H9 (cell line): ENCODE measurements around the gene PPARA. TPM values are rescaled to one million over a fixed set of nuclear protein-coding genes. Genes with fewer than 3 reads are reported as not detected.

ENCODE experiments used
- DNase-seq: peaks from one replicate; pipeline ENCODE4 v3.0.0-alpha.2; 2017
- H2AFZ ChIP-seq: one replicate; pipeline ENCODE4 v1.6.1; 2013; ENCODE audit warnings: mild to moderate bottlenecking, low read length, control low read depth, moderate library complexity
- H2AK5ac ChIP-seq: 2 replicates; pipeline ENCODE4 v1.6.1; 2013; ENCODE audit warnings: low read length, control low read depth, mixed read lengths; ENCODE audit not compliant: insufficient read length
- H2BK120ac ChIP-seq: one replicate; pipeline ENCODE4 v1.6.1; 2013; ENCODE audit warnings: low read depth, mild to moderate bottlenecking, low read length, control low read depth, inconsistent platforms; ENCODE audit not compliant: poor library complexity, severe bottlenecking
- H2BK12ac ChIP-seq: 2 replicates; pipeline ENCODE4 v1.6.1; 2013; ENCODE audit warnings: low read length, control low read depth, mixed read lengths, low read depth; ENCODE audit not compliant: insufficient read length
- H2BK15ac ChIP-seq: 2 replicates; pipeline ENCODE4 v1.6.1; 2013; ENCODE audit warnings: low read depth, low read length, control low read depth
- H2BK20ac ChIP-seq: one replicate; pipeline ENCODE4 v1.6.1; 2013; ENCODE audit warnings: low read depth, mild to moderate bottlenecking, low read length, control low read depth, inconsistent platforms; ENCODE audit not compliant: poor library complexity, severe bottlenecking
- H2BK5ac ChIP-seq: 2 replicates; pipeline ENCODE4 v1.6.1; 2013; ENCODE audit warnings: low read length, control low read depth, mixed read lengths; ENCODE audit not compliant: insufficient read length
- H3K14ac ChIP-seq: 2 replicates; pipeline ENCODE4 v1.6.1; 2013; ENCODE audit warnings: low read length, control low read depth; ENCODE audit not compliant: insufficient read depth
- H3K18ac ChIP-seq: 2 replicates; pipeline ENCODE4 v1.6.1; 2013; ENCODE audit warnings: low read depth, mild to moderate bottlenecking, mixed read lengths, low read length, control low read depth; ENCODE audit not compliant: insufficient read length
- H3K23ac ChIP-seq: 2 replicates; pipeline ENCODE4 v1.6.1; 2013; ENCODE audit warnings: low read length, control low read depth, mixed read lengths, low read depth; ENCODE audit not compliant: insufficient read length
- H3K23me2 ChIP-seq: 2 replicates; pipeline ENCODE4 v1.6.1; 2013; ENCODE audit warnings: low read depth, mild to moderate bottlenecking, mixed read lengths, low read length, control low read depth; ENCODE audit not compliant: insufficient read length, poor library complexity, severe bottlenecking
- H3K27ac ChIP-seq: 2 replicates; pipeline ENCODE4 v1.5.1; 2013; ENCODE audit warnings: low read length, control low read depth, mixed read lengths, low read depth; ENCODE audit not compliant: insufficient read length
- H3K27me3 ChIP-seq: 2 replicates; pipeline ENCODE4 v1.6.1; 2013; ENCODE audit warnings: low read length, control low read depth, inconsistent platforms; ENCODE audit not compliant: insufficient read depth
- H3K4ac ChIP-seq: 2 replicates; pipeline ENCODE4 v1.6.1; 2013; ENCODE audit warnings: low read depth, mild to moderate bottlenecking, control low read depth, inconsistent platforms, low read length, moderate library complexity
- H3K4me1 ChIP-seq: 2 replicates; pipeline ENCODE4 v1.6.1; 2013; ENCODE audit warnings: low read length, control low read depth, inconsistent platforms; ENCODE audit not compliant: insufficient read depth
- H3K4me2 ChIP-seq: 2 replicates; pipeline ENCODE4 v1.6.1; 2013; ENCODE audit warnings: low read length, control low read depth, mixed read lengths; ENCODE audit not compliant: insufficient read length, insufficient read depth
- H3K56ac ChIP-seq: 2 replicates; pipeline ENCODE4 v1.6.1; 2013; ENCODE audit warnings: low read depth, mild to moderate bottlenecking, mixed read lengths, low read length, control low read depth; ENCODE audit not compliant: insufficient read length
- H3K79me1 ChIP-seq: 2 replicates; pipeline ENCODE4 v1.6.1; 2013; ENCODE audit warnings: low read depth, mild to moderate bottlenecking, moderate library complexity, low read length, control low read depth, inconsistent platforms; ENCODE audit not compliant: insufficient read depth, poor library complexity, severe bottlenecking
- H3K79me2 ChIP-seq: 2 replicates; pipeline ENCODE4 v1.6.1; 2013; ENCODE audit warnings: low read length, control low read depth, inconsistent platforms; ENCODE audit not compliant: insufficient read depth
- H3K9ac ChIP-seq: 2 replicates; pipeline ENCODE4 v1.6.1; 2013; ENCODE audit warnings: low read length, control low read depth, mixed read lengths; ENCODE audit not compliant: insufficient read length; ENCODE audit errors: extremely low read depth
- H3K9me3 ChIP-seq: one replicate; pipeline ENCODE4 v1.6.1; 2013; ENCODE audit warnings: low read depth, low read length, inconsistent platforms; ENCODE audit not compliant: control insufficient read depth
- H3T11ph ChIP-seq: one replicate; pipeline ENCODE4 v1.6.1; 2013; ENCODE audit warnings: mild to moderate bottlenecking, low read length, control low read depth, inconsistent platforms
- H4K20me1 ChIP-seq: one replicate; pipeline ENCODE4 v1.6.1; 2013; ENCODE audit not compliant: control insufficient read depth, insufficient read length, insufficient read depth
- H4K5ac ChIP-seq: 2 replicates; pipeline ENCODE4 v1.6.1; 2013; ENCODE audit warnings: low read depth, mild to moderate bottlenecking, mixed read lengths, low read length, control low read depth; ENCODE audit not compliant: insufficient read length
- H4K8ac ChIP-seq: replicated peaks from 2 replicates; pipeline ENCODE4 v1.6.1; 2013; ENCODE audit warnings: low read length, control low read depth, mixed read lengths, low read depth; ENCODE audit not compliant: insufficient read length
- H4K91ac ChIP-seq: 2 replicates; pipeline ENCODE4 v1.6.1; 2013; ENCODE audit warnings: low read depth, mild to moderate bottlenecking, moderate library complexity, mixed read lengths, low read length, control low read depth; ENCODE audit not compliant: insufficient read length
- H3K27ac Mint-ChIP-seq, 3 experiments: 2 replicates in 2 of 3; 3 replicates in 1 of 3; pipeline ENCODE4 v1.8.0; 2020 to 2021; ENCODE audit warnings: mixed read lengths in 3 of 3, mild to moderate bottlenecking in 1 of 3, moderate library complexity in 1 of 3
- H3K27me3 Mint-ChIP-seq: 2 replicates; pipeline ENCODE4 v1.8.0; 2021; ENCODE audit warnings: low read depth, mild to moderate bottlenecking, moderate library complexity, mixed read lengths
- H3K36me3 Mint-ChIP-seq, 3 experiments: 2 replicates in 2 of 3; 3 replicates in 1 of 3; pipeline ENCODE4 v1.8.0; 2020 to 2021; ENCODE audit warnings: low read depth in 3 of 3, mixed read lengths in 3 of 3; ENCODE audit not compliant: insufficient read depth in 1 of 3
- H3K4me1 Mint-ChIP-seq, 2 experiments: 2 replicates each; pipeline ENCODE4 v1.8.0; 2020; ENCODE audit warnings: mixed read lengths in 2 of 2
- H3K4me3 Mint-ChIP-seq, 2 experiments: 2 replicates in 1 of 2; 3 replicates in 1 of 2; pipeline ENCODE4 v1.8.0; 2020 to 2021; ENCODE audit warnings: mild to moderate bottlenecking in 2 of 2, mixed read lengths in 2 of 2, moderate library complexity in 1 of 2
- H3K9me3 Mint-ChIP-seq, 2 experiments: 2 replicates in 1 of 2; 3 replicates in 1 of 2; pipeline ENCODE4 v1.8.0; 2020; ENCODE audit warnings: mild to moderate bottlenecking in 2 of 2, mixed read lengths in 2 of 2, moderate library complexity in 1 of 2
- CTCF ChIP-seq: fragments of 200-600 bp; sonication (generic); conservative IDR thresholded peaks from 3 replicates; pipeline ENCODE4 v1.8.0; 2021; ENCODE audit warnings: antibody characterized with exemption, mild to moderate bottlenecking
- WGBS: extraction: QIAGEN DNeasy Blood & Tissue Kit; methylation state at CpG from one replicate; pipeline ENCODE4 v1.1.7; 2013; ENCODE audit warnings: missing lambda C conversion rate, low lambda C conversion rate, mixed read lengths; ENCODE audit not compliant: insufficient read length; ENCODE audit errors: extremely low coverage; 5-methylcytosine and 5-hydroxymethylcytosine counted together
- total RNA-seq: library from RNA; stranded (reverse); gene quantifications from 2 replicates; pipeline ENCODE4 v1.2.1, GENCODE V29; 2021

The PPARA gene
- total RNA-seq, 1 experiment from 2014 or later, result 7.3 TPM

GRCh38 chr22:46115388-46115678, 35.0 kb upstream of the PPARA start:
- Histone ChIP-seq H3K79me2 (no peaks in the 10 kb centered on the region), H3K23me2 (no peaks in the 10 kb centered on the region), H2BK120ac (no peak overlapping the region), H3K18ac (no peak overlapping the region), H4K20me1 (no peaks in the 10 kb centered on the region), H3K4me1 (no peaks in the 10 kb centered on the region), H3K56ac (no peak overlapping the region), H4K5ac (no peak overlapping the region), H3K4ac (no peak overlapping the region), H2BK20ac (no peak overlapping the region), H3K27me3 (no peaks in the 10 kb centered on the region), H3K23ac (no peak overlapping the region), H2AFZ (no peak overlapping the region), H2AK5ac (no peak overlapping the region), H3K14ac (no peak overlapping the region), H2BK15ac (no peak overlapping the region), H2BK5ac (no peak overlapping the region), H3K4me2 (no peak overlapping the region), H4K91ac (no peak overlapping the region), H4K8ac (no peak overlapping the region), H2BK12ac (no peak overlapping the region), H3K9ac (no peak overlapping the region), H3K27ac (no peak overlapping the region), H3K9me3 (no peaks in the 10 kb centered on the region), H3T11ph (no peak overlapping the region), H3K79me1 (no peaks in the 10 kb centered on the region)
- Mint-ChIP-seq H3K4me3 (no peak overlapping the region), H3K9me3 (no peaks in the 10 kb centered on the region), H3K27me3 (peaks cover 5% of the 10 kb centered on the region), H3K36me3 (no peaks in the 10 kb centered on the region), H3K4me1 (peaks cover 4 to 14% of the 10 kb centered on the region in 2 experiments; a peak in 3 of 4 replicates), H3K27ac (no peak overlapping the region)
- WGBS, result no CpG with 5 or more reads among the region's 4 CpGs
- TF ChIP-seq CTCF, result no peak
- no peak for DNase-seq
